Right lobe of liver (tissue), 6 donors: ENCODE measurements around the gene MYL5. TPM values are rescaled to one million over a fixed set of nuclear protein-coding genes. Genes with fewer than 3 reads are reported as not detected.

Experiments used
- ATAC-seq, 4 donors: fragments of 200-7000 bp; cut with Tn5 transposase; one replicate each; pipeline ENCODE4 v1.9.1; 2020; ENCODE audit warnings: mild to moderate bottlenecking in 4 of 4, moderate library complexity in 4 of 4
- DNase-seq, 3 donors: peaks; one replicate each; pipeline ENCODE4 v3.0.0-alpha.2; 2020
- H3K27ac ChIP-seq, 3 donors: fragments of 200-600 bp; one replicate each; pipeline ENCODE4 v1.8.0; 2022
- H3K27me3 ChIP-seq, 2 donors: fragments of 200-600 bp; one replicate each; pipeline ENCODE4 v1.8.0; 2022
- H3K36me3 ChIP-seq, 4 donors: fragments of 200-600 bp; sonication (generic) in 1 of 4; one replicate each; pipeline versions ENCODE4 v1.5.1 to v1.8.0; 2017 to 2022; ENCODE audit warnings: control low read depth in 1 of 4
- H3K4me1 ChIP-seq, 4 donors: fragments of 200-600 bp; sonication (generic) in 1 of 4; one replicate each; pipeline versions ENCODE4 v1.5.1 to v1.8.0; 2017 to 2022; ENCODE audit warnings: control low read depth in 1 of 4
- H3K4me3 ChIP-seq, 3 donors: fragments of 200-600 bp; one replicate each; pipeline ENCODE4 v1.8.0; 2022
- H3K9me3 ChIP-seq, 4 donors: fragments of 200-600 bp; sonication (generic) in 1 of 4; one replicate each; pipeline versions ENCODE4 v1.5.1 to v1.8.0; 2017 to 2022; ENCODE audit warnings: control low read depth in 1 of 4
- POLR2A ChIP-seq: fragments of 450-650 bp; IDR thresholded peaks from one replicate; pipeline ENCODE4 v1.6.1; 2017; ENCODE audit warnings: antibody characterized with exemption, mild to moderate bottlenecking
- WGBS: methylation state at CpG from one replicate; pipeline ENCODE4 v1.1.6; 2018; ENCODE audit warnings: low coverage, low lambda C conversion rate; ENCODE audit not compliant: insufficient coverage; ENCODE audit errors: missing lambda C conversion rate; 5-methylcytosine and 5-hydroxymethylcytosine counted together
- intact Hi-C, 2 donors: fragments of 100-400 bp; cut with DNase I; formaldehyde crosslinking; loops; one replicate each; pipeline versions ENCODE4 v1.11.2 to v1.14.1; 2022
- total RNA-seq, 6 experiments: library from RNA; depleted of rRNA in 2 of 6; stranded (reverse); fragments of >200 nt in 2 of 6; fragmentation: NEBNext Ultra II Directional in 3 of 6; extraction: Animal tissue kit (Norgen Biotek cat#: 25700) in 3 of 6; gene quantifications; one replicate each; pipeline versions ENCODE4 v1.1.0 to v1.2.4, GENCODE V29; 2016 to 2023
- TF ChIP-seq, protein P1 (sequence below), 4 donors: fragments of 200-600 bp in 3 of 4; fragments of 450-650 bp in 1 of 4; IDR thresholded peaks; one replicate each; pipeline versions ENCODE4 v1.5.1 to v1.8.0; 2016 to 2022; ENCODE audit warnings: antibody characterized with exemption in 4 of 4, mild to moderate bottlenecking in 2 of 4
- donor health status: DM: no; HTN: yes; CAD: no.
- donor health status: DM: no; HTN: no; CAD: no.
- donor health status: DM: no; HTN: no; CAD: no.
- donor health status: DM: no; HTN: yes; CAD: no.
- donor health status: DM: no; HTN: yes; CAD: no.

MYL5 gene
- total RNA-seq, 6 experiments from 2014 or later: 6.9 to 9.2 (median 8.4) TPM

DNA sequence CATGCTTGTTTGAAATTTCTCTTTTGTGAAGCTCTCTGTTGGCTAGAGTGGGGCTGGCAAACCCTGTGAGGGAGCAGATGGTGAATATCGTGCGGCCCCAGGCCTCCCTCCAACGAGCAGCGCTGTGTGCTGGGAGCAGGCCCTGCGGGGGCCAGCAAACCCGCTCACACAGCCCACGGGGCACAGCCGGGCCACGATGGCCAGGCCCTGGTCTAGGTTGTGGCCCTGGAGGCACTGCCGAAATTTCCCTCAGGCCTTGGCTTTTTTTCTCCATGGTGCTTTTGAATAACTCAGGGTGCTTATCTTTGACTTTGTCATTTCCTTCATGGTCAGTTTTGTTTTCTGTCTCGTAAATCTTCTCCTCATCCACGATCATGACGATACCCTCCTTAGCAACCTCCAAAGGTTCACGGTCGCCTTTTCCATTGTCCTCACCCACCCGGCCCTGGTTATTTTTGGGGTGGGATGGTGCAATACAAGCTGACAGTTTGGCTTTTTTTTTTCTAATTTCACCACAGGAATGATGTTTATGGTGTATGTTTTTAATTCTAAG lies 52.0 kb downstream of the MYL5 start:
- Histone ChIP-seq H3K27me3 (no peaks in the 10 kb centered on the region), H3K4me3 (no peak overlapping the region), H3K4me1 (no peaks in the 10 kb centered on the region), H3K36me3 (peaks cover 0 to 9% (median 4%) of the 10 kb centered on the region in 4 donors), H3K27ac (no peak overlapping the region), H3K9me3 (no peaks in the 10 kb centered on the region)
- ATAC-seq (no peak), DNase-seq (no peak)
- intact Hi-C loops: no loop called here
- TF ChIP-seq, protein P1, sequence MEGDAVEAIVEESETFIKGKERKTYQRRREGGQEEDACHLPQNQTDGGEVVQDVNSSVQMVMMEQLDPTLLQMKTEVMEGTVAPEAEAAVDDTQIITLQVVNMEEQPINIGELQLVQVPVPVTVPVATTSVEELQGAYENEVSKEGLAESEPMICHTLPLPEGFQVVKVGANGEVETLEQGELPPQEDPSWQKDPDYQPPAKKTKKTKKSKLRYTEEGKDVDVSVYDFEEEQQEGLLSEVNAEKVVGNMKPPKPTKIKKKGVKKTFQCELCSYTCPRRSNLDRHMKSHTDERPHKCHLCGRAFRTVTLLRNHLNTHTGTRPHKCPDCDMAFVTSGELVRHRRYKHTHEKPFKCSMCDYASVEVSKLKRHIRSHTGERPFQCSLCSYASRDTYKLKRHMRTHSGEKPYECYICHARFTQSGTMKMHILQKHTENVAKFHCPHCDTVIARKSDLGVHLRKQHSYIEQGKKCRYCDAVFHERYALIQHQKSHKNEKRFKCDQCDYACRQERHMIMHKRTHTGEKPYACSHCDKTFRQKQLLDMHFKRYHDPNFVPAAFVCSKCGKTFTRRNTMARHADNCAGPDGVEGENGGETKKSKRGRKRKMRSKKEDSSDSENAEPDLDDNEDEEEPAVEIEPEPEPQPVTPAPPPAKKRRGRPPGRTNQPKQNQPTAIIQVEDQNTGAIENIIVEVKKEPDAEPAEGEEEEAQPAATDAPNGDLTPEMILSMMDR (IDR thresholded peaks at IDR 0.05): no peak
- TF ChIP-seq POLR2A: no peak
- WGBS: 36% methylated on average over 3 of the region's 16 CpGs

DNA sequence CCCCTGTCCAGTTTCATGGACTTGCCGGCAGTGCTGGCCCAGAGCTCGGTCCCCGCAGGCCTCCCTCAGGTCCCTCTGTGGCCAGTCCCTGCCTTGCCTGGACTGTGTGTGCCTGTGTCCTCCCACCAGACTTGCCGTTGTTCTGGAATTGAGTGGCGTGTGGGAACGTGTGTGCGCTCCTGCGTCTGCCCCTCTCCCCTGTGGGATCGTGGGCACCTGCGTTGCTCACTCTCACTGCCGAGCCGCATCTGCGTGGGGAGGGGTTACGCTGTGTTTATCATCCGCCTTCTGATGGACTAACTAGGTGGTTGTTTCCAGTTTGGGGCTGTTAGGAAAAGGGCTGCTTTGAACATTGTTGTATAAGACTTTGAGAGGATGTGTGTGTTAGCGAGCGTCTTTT lies 52.5 kb downstream of the MYL5 start:
- no peaks in the 10 kb centered on the region for H3K9me3 ChIP-seq
- H3K4me3 ChIP-seq: no peak overlapping the region
- H3K27ac ChIP-seq: no peak overlapping the region
- intact Hi-C loops: no loop called here
- no peak for TF ChIP-seq POLR2A
- TF ChIP-seq, protein P1 (IDR thresholded peaks at IDR 0.05): no peak
- DNase-seq: no peak
- 75% methylated on average over 8 of the region's 17 CpGs for WGBS
- H3K36me3 ChIP-seq: peaks cover 0 to 9% (median 4%) of the 10 kb centered on the region in 4 donors
- ATAC-seq: peak in 1 of 4 donors; percentile 11
- no peaks in the 10 kb centered on the region for H3K27me3 ChIP-seq
- no peaks in the 10 kb centered on the region for H3K4me1 ChIP-seq

DNA sequence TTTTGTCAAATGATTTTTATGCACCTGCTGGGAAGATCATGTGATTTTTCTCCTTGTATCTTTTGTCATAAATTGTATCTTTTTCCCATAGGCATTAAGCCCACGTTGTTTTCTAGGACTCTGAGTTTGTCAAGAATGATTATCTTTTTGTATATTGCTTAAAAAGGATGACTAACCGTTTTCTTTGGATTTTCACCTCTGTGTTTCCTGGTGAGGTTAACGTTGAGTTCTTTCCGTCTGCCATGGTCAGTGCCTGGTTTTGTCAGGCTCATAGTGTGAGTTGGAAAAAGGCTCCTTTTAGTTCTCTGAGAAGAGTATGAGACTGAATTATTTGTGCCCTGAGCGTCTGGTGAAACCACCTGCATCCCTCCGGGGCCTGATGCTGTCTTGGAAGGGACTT lies 53.2 kb downstream of the MYL5 start:
- no peak for DNase-seq
- Histone ChIP-seq H3K27ac (no peak overlapping the region), H3K9me3 (no peaks in the 10 kb centered on the region), H3K36me3 (peaks cover 0 to 13% (median 4%) of the 10 kb centered on the region in 4 donors), H3K4me3 (no peak overlapping the region), H3K27me3 (no peaks in the 10 kb centered on the region), H3K4me1 (no peaks in the 10 kb centered on the region)
- 70% methylated on average over 6 of the region's 6 CpGs for WGBS
- TF ChIP-seq, protein P1 (IDR thresholded peaks at IDR 0.05): no peak
- TF ChIP-seq POLR2A: no peak
- no peak for ATAC-seq
- intact Hi-C loops: no loop called here

DNA sequence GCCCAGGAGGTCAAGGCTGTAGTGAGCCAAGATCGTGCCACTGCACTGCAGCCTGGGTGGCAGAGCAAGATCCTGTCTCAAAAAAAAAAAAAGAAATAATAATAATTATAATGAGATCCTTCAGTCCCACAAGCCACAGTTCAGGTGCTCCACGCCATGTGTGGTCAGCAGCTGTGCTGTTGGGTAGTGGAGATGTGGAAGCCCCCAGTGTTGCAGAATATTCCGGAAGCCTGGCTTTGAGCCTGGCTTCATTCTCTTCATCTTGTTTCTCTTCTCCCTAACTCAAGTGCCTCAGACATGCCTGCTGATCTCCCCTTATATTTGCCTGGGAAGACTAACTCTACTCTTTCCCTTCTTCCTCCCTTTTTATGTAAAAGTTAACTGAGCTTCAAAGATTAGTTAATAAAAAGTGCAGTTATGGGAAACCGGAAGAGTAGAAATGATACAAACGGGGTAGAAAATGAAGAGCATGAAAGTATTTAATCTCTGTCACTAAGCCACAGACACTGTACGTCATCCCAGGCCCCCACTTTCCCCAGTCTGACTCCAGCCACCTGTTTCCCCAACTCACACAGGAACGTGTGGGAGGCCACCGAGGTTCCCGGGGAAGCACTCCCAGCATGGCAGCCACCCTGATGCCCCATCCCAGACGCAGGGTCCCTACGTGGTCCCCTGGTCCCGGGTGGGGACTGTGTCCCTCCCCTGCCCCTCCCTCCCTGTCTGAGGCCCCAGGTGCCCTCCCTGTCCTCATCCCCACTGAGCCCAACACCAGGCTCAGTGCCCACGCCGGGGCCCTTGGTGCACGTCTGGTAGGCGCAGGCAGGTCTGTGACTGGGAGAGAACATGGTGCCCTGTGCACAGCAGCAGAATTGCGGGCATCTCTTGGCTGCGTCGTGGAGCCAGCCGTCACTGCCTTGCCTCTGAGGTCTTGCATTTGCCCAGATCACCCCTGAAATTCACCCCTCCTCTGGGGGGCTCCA lies 55.3 kb downstream of the MYL5 start:
- peaks cover 0 to 33% (median 11%) of the 10 kb centered on the region in 4 donors for H3K36me3 ChIP-seq
- intact Hi-C loops: no loop called here
- ATAC-seq (no peak), DNase-seq (no peak)
- 86% methylated on average over 6 of the region's 20 CpGs for WGBS
- H3K4me3 ChIP-seq: no peak overlapping the region
- H3K4me1 ChIP-seq: no peaks in the 10 kb centered on the region
- H3K27me3 ChIP-seq: no peaks in the 10 kb centered on the region
- H3K9me3 ChIP-seq: no peaks in the 10 kb centered on the region
- TF ChIP-seq POLR2A: no peak
- TF ChIP-seq, protein P1 (IDR thresholded peaks at IDR 0.05): no peak
- H3K27ac ChIP-seq: no peak overlapping the region
